ENCODE measurements around the gene FUOM. TPM values are rescaled to one million over a fixed set of nuclear protein-coding genes. Genes with fewer than 3 reads are reported as not detected.

FUOM gene
- total and polyA plus RNA-seq, 2 of the 8 experiments (the other 6 are each of a cell fraction or from before 2014, with no cell fraction given) = 22.0 to 30.4 TPM

GRCh38 chr10:133335246-133336117 is 22.3 kb downstream of the FUOM start:
- H3K27me3 ChIP-seq (replicated peaks in 1 of 4; ENCODE audit: control insufficient read depth in 3 of 4, extremely low read depth in 1 of 4, insufficient read depth in 3 of 4, low read length in 3 of 4) = peaks cover 27 to 61% (median 57%) of the 10 kb centered on the region in 4 experiments
- ChIA-PET POLR2A (ENCODE audit: partially characterized antibody) (interaction anchor here (0.7 to 2.5 kb wide), 5 partner anchors 9 to 26 kb away, joined by 3 to 8 read pairs (median 8); partner anchors contain the start of genes FUOM and PRAP1), CTCF (ENCODE audit: partially characterized antibody) (interaction anchor here (0.9 to 1.5 kb wide), 2 partner anchors 12 to 26 kb away, joined by 3 to 5 read pairs; partner anchors contain the start of gene PRAP1)
- no peak overlapping the region for H3K18ac ChIP-seq (ENCODE audit: extremely low read depth, low read length)
- H4K5ac ChIP-seq (ENCODE audit: insufficient read length, low read depth, low read length) = no peak overlapping the region
- H3K14ac ChIP-seq (ENCODE audit: insufficient read length) = no peak overlapping the region
- TF ChIP-seq PHF8 (conservative IDR thresholded peaks at IDR 0.05; ENCODE audit: low read depth, low read length) (no peak), TEAD4 (IDR thresholded peaks at IDR 0.05; ENCODE audit: low read depth, low read length) (peak; percentile 20; the same call in 1 of the 2 replicates), CREB1 (IDR thresholded peaks at IDR 0.05) (peak; percentile 59), EZH2 (IDR thresholded peaks at IDR 0.05; ENCODE audit: low read depth, low read length, severe bottlenecking) (peak; percentile 30), SIN3A (conservative IDR thresholded peaks at IDR 0.05 in 1 of 2, IDR thresholded peaks at IDR 0.05 in 1 of 2; ENCODE audit: low read depth in 1 of 2, low read length in 2 of 2) (0 out of 4 replicates have a peak, but pooled peaks of 1 of the 2 experiments have one; percentile 39)
- peak in 1 of 2 experiments; percentile 83 for DNase-seq (ENCODE audit: low read depth in 1 of 2, low spot score in 2 of 2)
- H3K79me1 ChIP-seq (ENCODE audit: low read depth, low read length) = no peaks in the 10 kb centered on the region
- H2BK20ac ChIP-seq (ENCODE audit: low read length) = no peak overlapping the region
- no peaks in the 10 kb centered on the region; a peak in 1 of 8 replicates for H3K36me3 ChIP-seq (ENCODE audit: control insufficient read depth in 2 of 4, insufficient read depth in 4 of 4, low read length in 3 of 4)
- peak overlapping the region; percentile 35 to 64 for H3K4me2 ChIP-seq (ENCODE audit: insufficient read depth in 1 of 2, low read depth in 2 of 2, low read length in 2 of 2)
- 0 out of 2 replicates have a peak overlapping the region, but pooled peaks have one; percentile 35 for H4K8ac ChIP-seq (ENCODE audit: extremely low read depth, insufficient read depth, low read length)
- no peak for FAIRE-seq
- peaks cover 32% of the 10 kb centered on the region; the same call in 1 of the 2 replicates for H3K23me2 ChIP-seq (ENCODE audit: low read depth, low read length)
- no peak overlapping the region for H2BK15ac ChIP-seq (ENCODE audit: low read length)
- no peak overlapping the region for H3K9ac ChIP-seq (replicated peaks in 1 of 4; ENCODE audit: extremely low read depth in 1 of 4, low read depth in 3 of 4, low read length in 3 of 4)
- peaks cover 0 to 12% of the 10 kb centered on the region in 2 experiments; a peak in 1 of 4 replicates for H3K9me3 ChIP-seq (ENCODE audit: insufficient read depth in 2 of 2, low read depth in 1 of 2, low read length in 1 of 2)
- H3K27ac ChIP-seq (ENCODE audit: low read depth, low read length) = no peak overlapping the region
- H3K79me2 ChIP-seq (ENCODE audit: control insufficient read depth in 1 of 2, insufficient read depth in 2 of 2, low read length in 2 of 2) = no peaks in the 10 kb centered on the region
- H3K23ac ChIP-seq (ENCODE audit: insufficient read length) = no peak overlapping the region
- H3K4me1 ChIP-seq (replicated peaks in 1 of 4; ENCODE audit: control insufficient read depth in 3 of 4, insufficient read depth in 4 of 4, low read length in 3 of 4) = peaks cover 0 to 18% (median 4%) of the 10 kb centered on the region in 4 experiments; a peak in 5 of 7 replicates
- H4K20me1 ChIP-seq (replicated peaks in 1 of 2; ENCODE audit: control insufficient read depth in 1 of 2, insufficient read depth in 2 of 2, low read length in 2 of 2) = peaks cover 0 to 20% of the 10 kb centered on the region in 2 experiments
- WGBS, 2 experiments (ENCODE audit: extremely low coverage in 1 of 2, insufficient coverage in 1 of 2, insufficient read length in 1 of 2, insufficient replicate concordance in 2 of 2, low coverage in 1 of 2, low lambda C conversion rate in 2 of 2, missing lambda C conversion rate in 1 of 2) = 14% methylated on average over 34 of the region's 75 CpGs; no CpG with 5 or more reads in 1 of the 2 experiments
- H2AFZ ChIP-seq (ENCODE audit: low read length) = no peak overlapping the region
- H2BK12ac ChIP-seq (ENCODE audit: low read depth, low read length) = no peak overlapping the region
- no peak overlapping the region for H3K56ac ChIP-seq (replicated peaks; ENCODE audit: insufficient read length, low read depth, low read length)
- no peak overlapping the region for H4K91ac ChIP-seq (replicated peaks; ENCODE audit: insufficient read length, low read length)
- no peak overlapping the region for H2BK120ac ChIP-seq (replicated peaks; ENCODE audit: low read depth, low read length)
- no peak overlapping the region for H3K4ac ChIP-seq (replicated peaks; ENCODE audit: insufficient read length, low read depth, low read length)
- H3K4me3 ChIP-seq (ENCODE audit: extremely low read depth in 1 of 4, insufficient read depth in 2 of 4, low read depth in 3 of 4, low read length in 4 of 4) = peak overlapping the region; percentile 7 to 58 (median 32); a peak in 7 of 8 replicates
- H2AK5ac ChIP-seq (ENCODE audit: low read depth, low read length) = no peak overlapping the region
- no peak overlapping the region for H2BK5ac ChIP-seq (ENCODE audit: low read depth, low read length)
